Measurements from ENCODE around the gene POLQ.

The POLQ gene

GRCh38 chr3:121552379-121552778 lies 6.6 kb upstream of the POLQ start:
- no peak for TF ChIP-seq EZH2 (IDR thresholded peaks at IDR 0.05; ENCODE audit: borderline replicate concordance, low read depth, low read length, severe bottlenecking)
- TF ChIP-seq, protein P1, sequence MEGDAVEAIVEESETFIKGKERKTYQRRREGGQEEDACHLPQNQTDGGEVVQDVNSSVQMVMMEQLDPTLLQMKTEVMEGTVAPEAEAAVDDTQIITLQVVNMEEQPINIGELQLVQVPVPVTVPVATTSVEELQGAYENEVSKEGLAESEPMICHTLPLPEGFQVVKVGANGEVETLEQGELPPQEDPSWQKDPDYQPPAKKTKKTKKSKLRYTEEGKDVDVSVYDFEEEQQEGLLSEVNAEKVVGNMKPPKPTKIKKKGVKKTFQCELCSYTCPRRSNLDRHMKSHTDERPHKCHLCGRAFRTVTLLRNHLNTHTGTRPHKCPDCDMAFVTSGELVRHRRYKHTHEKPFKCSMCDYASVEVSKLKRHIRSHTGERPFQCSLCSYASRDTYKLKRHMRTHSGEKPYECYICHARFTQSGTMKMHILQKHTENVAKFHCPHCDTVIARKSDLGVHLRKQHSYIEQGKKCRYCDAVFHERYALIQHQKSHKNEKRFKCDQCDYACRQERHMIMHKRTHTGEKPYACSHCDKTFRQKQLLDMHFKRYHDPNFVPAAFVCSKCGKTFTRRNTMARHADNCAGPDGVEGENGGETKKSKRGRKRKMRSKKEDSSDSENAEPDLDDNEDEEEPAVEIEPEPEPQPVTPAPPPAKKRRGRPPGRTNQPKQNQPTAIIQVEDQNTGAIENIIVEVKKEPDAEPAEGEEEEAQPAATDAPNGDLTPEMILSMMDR (IDR thresholded peaks at IDR 0.05; ENCODE audit: borderline replicate concordance, extremely low read depth, low read length, poor library complexity, severe bottlenecking) = no peak
- no peaks in the 10 kb centered on the region for H3K79me2 ChIP-seq (ENCODE audit: insufficient read depth, low read length)
- DNase-seq (no peak), ATAC-seq (ENCODE audit: insufficient read depth, low read depth) (no peak; the same call in 2 of the 3 replicates)
- no peak overlapping the region for H3K4me2 ChIP-seq (ENCODE audit: insufficient read depth, low read length)
- no peak overlapping the region for H3K27ac ChIP-seq (ENCODE audit: low read length)
- H3K27me3 ChIP-seq (ENCODE audit: insufficient read depth, low read length, poor library complexity) = no peaks in the 10 kb centered on the region
- H3K9me3 ChIP-seq (ENCODE audit: insufficient read depth, low read length, severe bottlenecking) = no peaks in the 10 kb centered on the region
- no peak overlapping the region for H2AFZ ChIP-seq (ENCODE audit: low read depth, low read length)
- no peaks in the 10 kb centered on the region for H4K20me1 ChIP-seq (ENCODE audit: insufficient read depth, low read length)
- no peaks in the 10 kb centered on the region for H3K4me1 ChIP-seq (ENCODE audit: insufficient read depth, low read length)
- no peak overlapping the region for H3K9ac ChIP-seq (ENCODE audit: low read depth, low read length)
- no peak overlapping the region for H3K4me3 ChIP-seq (ENCODE audit: low read depth in 1 of 2, low read length in 2 of 2)
- no peaks in the 10 kb centered on the region for H3K36me3 ChIP-seq (ENCODE audit: insufficient read depth, low read length)

DNA sequence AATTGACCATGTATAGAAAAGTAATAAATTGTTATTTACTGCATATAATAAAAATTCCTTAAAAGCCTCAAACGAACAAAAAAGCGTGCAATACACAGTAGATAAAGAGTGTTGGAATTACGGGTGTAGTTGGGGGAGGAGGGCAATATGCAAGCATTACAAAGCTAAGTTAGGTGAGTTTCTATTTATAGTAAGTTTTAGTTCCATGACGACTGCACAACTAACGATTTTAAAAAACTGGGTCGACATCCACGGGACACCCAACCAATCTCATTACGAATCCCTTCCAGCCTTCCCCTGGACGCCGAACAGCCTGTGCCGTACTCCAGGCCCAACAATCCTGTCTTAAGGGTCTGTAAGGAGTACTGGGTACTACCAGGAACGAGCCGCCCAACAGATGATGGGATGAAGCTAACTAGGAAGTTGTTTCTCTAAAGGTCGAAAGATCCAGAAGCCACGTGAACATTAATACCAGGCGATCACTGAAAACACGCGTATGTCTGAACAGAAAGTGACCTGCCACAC lies 677 bp downstream of the POLQ start:
- Histone ChIP-seq H3K36me3 (ENCODE audit: insufficient read depth, low read length) (peaks cover 29% of the 10 kb centered on the region), H4K20me1 (ENCODE audit: insufficient read depth, low read length) (0 out of 2 replicates have a peak, but pooled peaks cover 2% of the 10 kb centered on the region), H3K4me1 (ENCODE audit: insufficient read depth, low read length) (peaks cover 28% of the 10 kb centered on the region), H2AFZ (ENCODE audit: low read depth, low read length) (peak overlapping the region; percentile 99), H3K9me3 (ENCODE audit: insufficient read depth, low read length, severe bottlenecking) (no peaks in the 10 kb centered on the region), H3K4me2 (ENCODE audit: insufficient read depth, low read length) (peak overlapping the region; percentile 89), H3K27ac (ENCODE audit: low read length) (peak overlapping the region; percentile 89), H3K27me3 (ENCODE audit: insufficient read depth, low read length, poor library complexity) (no peaks in the 10 kb centered on the region), H3K9ac (ENCODE audit: low read depth, low read length) (peak overlapping the region; percentile 84), H3K4me3 (ENCODE audit: low read depth in 1 of 2, low read length in 2 of 2) (peak overlapping the region; percentile 85 to 94), H3K79me2 (ENCODE audit: insufficient read depth, low read length) (peaks cover 51% of the 10 kb centered on the region)
- TF ChIP-seq, protein P1 (IDR thresholded peaks at IDR 0.05; ENCODE audit: borderline replicate concordance, extremely low read depth, low read length, poor library complexity, severe bottlenecking) = no peak
- TF ChIP-seq EZH2 (IDR thresholded peaks at IDR 0.05; ENCODE audit: borderline replicate concordance, low read depth, low read length, severe bottlenecking) = no peak
- DNase-seq (no peak), ATAC-seq (ENCODE audit: insufficient read depth, low read depth) (peak; percentile 20)

GRCh38 chr3:121542924-121543323 lies 2.9 kb downstream of the POLQ start:
- H3K27ac ChIP-seq (ENCODE audit: low read length) = no peak overlapping the region
- ATAC-seq (ENCODE audit: insufficient read depth, low read depth) = no peak
- no peak overlapping the region for H3K4me2 ChIP-seq (ENCODE audit: insufficient read depth, low read length)
- H3K79me2 ChIP-seq (ENCODE audit: insufficient read depth, low read length) = peaks cover 66% of the 10 kb centered on the region
- no peak overlapping the region for H3K9ac ChIP-seq (ENCODE audit: low read depth, low read length)
- H3K9me3 ChIP-seq (ENCODE audit: insufficient read depth, low read length, severe bottlenecking) = no peaks in the 10 kb centered on the region
- peaks cover 5% of the 10 kb centered on the region; the same call in 1 of the 2 replicates for H4K20me1 ChIP-seq (ENCODE audit: insufficient read depth, low read length)
- no peaks in the 10 kb centered on the region for H3K27me3 ChIP-seq (ENCODE audit: insufficient read depth, low read length, poor library complexity)
- TF ChIP-seq EZH2 (IDR thresholded peaks at IDR 0.05; ENCODE audit: borderline replicate concordance, low read depth, low read length, severe bottlenecking) = no peak
- TF ChIP-seq, protein P1 (IDR thresholded peaks at IDR 0.05; ENCODE audit: borderline replicate concordance, extremely low read depth, low read length, poor library complexity, severe bottlenecking) = no peak
- no peak overlapping the region for H2AFZ ChIP-seq (ENCODE audit: low read depth, low read length)
- H3K4me1 ChIP-seq (ENCODE audit: insufficient read depth, low read length) = peaks cover 28% of the 10 kb centered on the region
- no peak for DNase-seq
- H3K4me3 ChIP-seq (ENCODE audit: low read depth in 1 of 2, low read length in 2 of 2) = no peak overlapping the region
- peaks cover 47% of the 10 kb centered on the region for H3K36me3 ChIP-seq (ENCODE audit: insufficient read depth, low read length)

Data from DND-41 (cell line).